GM23338 (cell line): ENCODE results near the gene SPATA13. TPM values are rescaled to one million over a fixed set of nuclear protein-coding genes. Genes with fewer than 3 reads are reported as not detected.

Experiments
- ATAC-seq: fragments of 200-7000 bp; cut with Tn5 transposase; 3 replicates; pipeline ENCODE4 v1.9.1; 2020
- DNase-seq: peaks from one replicate; pipeline ENCODE4 v3.0.0-alpha.2; 2015; ENCODE audit warnings: low spot score
- H2AFZ ChIP-seq: fragments of 200-600 bp; sonication (generic); 2 replicates; pipeline ENCODE4 v1.8.0; 2016; ENCODE audit warnings: antibody characterized with exemption, mild to moderate bottlenecking, moderate library complexity
- H3F3A ChIP-seq: fragments of 200-600 bp; sonication (generic); replicated peaks from 2 replicates; pipeline ENCODE4 v1.8.0; 2017; ENCODE audit warnings: antibody characterized with exemption, mixed run types, low read depth
- H3K27ac ChIP-seq: fragments of 200-600 bp; sonication (generic); 2 replicates; pipeline ENCODE4 v1.6.1; 2016; ENCODE audit warnings: low read depth
- H3K27me3 ChIP-seq: fragments of 200-600 bp; sonication (generic); 2 replicates; pipeline ENCODE4 v1.8.0; 2016; ENCODE audit warnings: mild to moderate bottlenecking, mixed run types, moderate library complexity; ENCODE audit not compliant: insufficient read depth
- H3K36me3 ChIP-seq: fragments of 200-600 bp; sonication (generic); 2 replicates; pipeline ENCODE4 v1.8.0; 2016; ENCODE audit warnings: mild to moderate bottlenecking; ENCODE audit not compliant: insufficient read depth
- H3K4me1 ChIP-seq: fragments of 200-600 bp; sonication (generic); 2 replicates; pipeline ENCODE4 v1.8.0; 2016; ENCODE audit warnings: mild to moderate bottlenecking, moderate library complexity; ENCODE audit not compliant: insufficient read depth
- H3K4me2 ChIP-seq: fragments of 200-600 bp; sonication (generic); 2 replicates; pipeline ENCODE4 v1.7.1; 2017; ENCODE audit warnings: mixed run types
- H3K4me3 ChIP-seq: fragments of 200-600 bp; sonication (generic); 2 replicates; pipeline ENCODE4 v1.6.1; 2016; ENCODE audit warnings: mixed run types
- H3K79me2 ChIP-seq: fragments of 200-600 bp; sonication (generic); replicated peaks from 2 replicates; pipeline ENCODE4 v1.8.0; 2017; ENCODE audit warnings: mild to moderate bottlenecking; ENCODE audit not compliant: insufficient read depth
- H3K9me2 ChIP-seq: fragments of 200-600 bp; sonication (generic); 2 replicates; pipeline ENCODE4 v1.8.0; 2017; ENCODE audit not compliant: insufficient read depth
- H4K20me1 ChIP-seq: fragments of 200-600 bp; sonication (generic); replicated peaks from 2 replicates; pipeline ENCODE4 v1.8.0; 2017; ENCODE audit warnings: mild to moderate bottlenecking; ENCODE audit not compliant: insufficient read depth
- H3K27ac Mint-ChIP-seq: 2 replicates; pipeline ENCODE4 v1.8.0; 2020; ENCODE audit warnings: inconsistent platforms, mild to moderate bottlenecking, moderate library complexity, mixed read lengths
- H3K27me3 Mint-ChIP-seq: 3 replicates; pipeline ENCODE4 v1.8.0; 2022; ENCODE audit warnings: low read depth, mild to moderate bottlenecking, moderate library complexity, mixed read lengths, inconsistent platforms; ENCODE audit not compliant: insufficient read depth, poor library complexity
- H3K36me3 Mint-ChIP-seq: 3 replicates; pipeline ENCODE4 v1.8.0; 2021; ENCODE audit warnings: low read depth, mild to moderate bottlenecking, inconsistent platforms, moderate library complexity, mixed read lengths
- H3K4me1 Mint-ChIP-seq: 3 replicates; pipeline ENCODE4 v1.8.0; 2020; ENCODE audit warnings: mild to moderate bottlenecking, inconsistent platforms, mixed read lengths
- H3K4me3 Mint-ChIP-seq: 3 replicates; pipeline ENCODE4 v1.8.0; 2021; ENCODE audit warnings: moderate library complexity, mild to moderate bottlenecking, inconsistent platforms, mixed read lengths
- H3K9me3 Mint-ChIP-seq: 3 replicates; pipeline ENCODE4 v1.8.0; 2020; ENCODE audit warnings: moderate library complexity, mild to moderate bottlenecking, inconsistent platforms, mixed read lengths
- CREB1 ChIP-seq: fragments of 250-450 bp; sonication (Bioruptor Pico); IDR thresholded peaks from 2 replicates; pipeline ENCODE4 v1.5.0; 2020; ENCODE audit warnings: low read depth, mild to moderate bottlenecking, moderate library complexity
- EZH2 ChIP-seq: fragments of 200-600 bp; sonication (generic); IDR thresholded peaks from one replicate; pipeline ENCODE4 v1.8.0; 2017; ENCODE audit warnings: antibody characterized with exemption, mild to moderate bottlenecking, low read depth; ENCODE audit not compliant: unreplicated experiment
- JUNB ChIP-seq: IDR thresholded peaks from one replicate; pipeline ENCODE4 v1.6.1; 2016; ENCODE audit warnings: antibody characterized with exemption; ENCODE audit not compliant: unreplicated experiment
- REST ChIP-seq: IDR thresholded peaks from one replicate; pipeline ENCODE4 v1.6.1; 2018; ENCODE audit warnings: antibody characterized with exemption; ENCODE audit not compliant: unreplicated experiment
- ZNF114 ChIP-seq: fragments of 250-450 bp; sonication (Bioruptor Pico); IDR thresholded peaks from 2 replicates; pipeline ENCODE4 v1.5.0; 2020; ENCODE audit warnings: mild to moderate bottlenecking, moderate library complexity
- ZNF331 ChIP-seq: fragments of 250-450 bp; sonication (Bioruptor Pico); IDR thresholded peaks from 2 replicates; pipeline ENCODE4 v1.5.0; 2020; ENCODE audit warnings: low read depth, mild to moderate bottlenecking, moderate library complexity
- polyA plus RNA-seq: library from polyadenylated mRNA; unstranded; fragments of >200 nt; fragmentation: Nextera tagmentation; extraction: Ambion mirVana; gene quantifications from 2 replicates; pipeline ENCODE4 v1.2.1, GENCODE V29; 2016
- total RNA-seq: library from RNA; depleted of rRNA; stranded (reverse); fragments of >200 nt; shearing (Covaris generic); gene quantifications from 2 replicates; pipeline ENCODE4 v1.2.3, GENCODE V29; 2014
- TF ChIP-seq, protein P1 (sequence below), 2 experiments: fragments of 200-600 bp in 1 of 2; sonication (generic) in 1 of 2; conservative IDR thresholded peaks; 2 replicates each; pipeline versions ENCODE4 v1.5.1 to v1.6.1; 2016 to 2017; ENCODE audit warnings: antibody characterized with exemption in 2 of 2, low read depth in 2 of 2, mild to moderate bottlenecking in 2 of 2, moderate library complexity in 1 of 2

The SPATA13 gene
- total and polyA plus RNA-seq, 2 experiments from 2014 or later, result 11.9 to 45.7 TPM

DNA sequence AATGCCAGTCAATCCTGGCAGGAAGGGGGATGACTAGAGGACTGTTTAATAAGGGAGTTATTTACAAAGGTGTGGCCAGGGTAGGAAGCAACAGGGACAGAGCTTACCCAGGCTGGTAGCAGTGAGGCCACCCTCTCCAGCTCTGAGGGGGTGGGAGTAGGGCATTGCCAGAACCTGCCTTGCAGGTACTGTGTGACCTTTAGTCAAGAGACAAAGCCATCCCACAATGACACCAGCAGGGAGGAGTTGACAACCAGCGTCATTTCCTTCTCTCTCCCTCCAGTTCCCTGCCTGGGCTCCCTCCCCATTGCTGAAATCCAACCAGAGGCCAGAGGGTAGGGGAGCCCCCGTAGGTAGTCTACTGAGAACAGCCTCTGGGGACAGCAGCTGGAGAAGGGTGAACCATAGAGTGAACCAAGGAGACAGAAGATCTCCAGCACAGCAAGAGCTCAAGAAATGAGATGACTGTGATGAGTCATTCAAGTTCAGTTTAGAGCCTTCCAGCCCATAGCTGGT lies 33.3 kb upstream of the SPATA13 start:
- H3F3A ChIP-seq, result no peaks in the 10 kb centered on the region
- peaks cover 3% of the 10 kb centered on the region; the same call in 1 of the 3 replicates for H3K36me3 Mint-ChIP-seq
- H3K27me3 ChIP-seq, result no peaks in the 10 kb centered on the region

More for the DNA sequence above, 33.3 kb upstream of the SPATA13 start:
- Histone ChIP-seq H2AFZ (peak overlapping the region; percentile 72; the same call in 1 of the 2 replicates), H4K20me1 (no peaks in the 10 kb centered on the region), H3K27ac (no peak overlapping the region), H3K36me3 (no peaks in the 10 kb centered on the region; the same call in 1 of the 2 replicates), H3K4me1 (peaks cover 5% of the 10 kb centered on the region; the same call in 1 of the 2 replicates), H3K4me2 (no peak overlapping the region), H3K79me2 (no peaks in the 10 kb centered on the region), H3K4me3 (no peak overlapping the region), H3K9me2 (peaks cover 10% of the 10 kb centered on the region; the same call in 1 of the 2 replicates)
- Mint-ChIP-seq H3K4me1 (peaks cover 25% of the 10 kb centered on the region), H3K27ac (no peak overlapping the region), H3K27me3 (peaks cover 2% of the 10 kb centered on the region), H3K4me3 (no peak overlapping the region), H3K9me3 (peaks cover 13% of the 10 kb centered on the region)
- DNase-seq, result no peak
- TF ChIP-seq ZNF331 (CRISPR knock-in tag) (no peak), JUNB (no peak), CREB1 (CRISPR knock-in tag) (no peak), EZH2 (no peak), REST (no peak), ZNF114 (CRISPR knock-in tag) (no peak)
- TF ChIP-seq, protein P1, sequence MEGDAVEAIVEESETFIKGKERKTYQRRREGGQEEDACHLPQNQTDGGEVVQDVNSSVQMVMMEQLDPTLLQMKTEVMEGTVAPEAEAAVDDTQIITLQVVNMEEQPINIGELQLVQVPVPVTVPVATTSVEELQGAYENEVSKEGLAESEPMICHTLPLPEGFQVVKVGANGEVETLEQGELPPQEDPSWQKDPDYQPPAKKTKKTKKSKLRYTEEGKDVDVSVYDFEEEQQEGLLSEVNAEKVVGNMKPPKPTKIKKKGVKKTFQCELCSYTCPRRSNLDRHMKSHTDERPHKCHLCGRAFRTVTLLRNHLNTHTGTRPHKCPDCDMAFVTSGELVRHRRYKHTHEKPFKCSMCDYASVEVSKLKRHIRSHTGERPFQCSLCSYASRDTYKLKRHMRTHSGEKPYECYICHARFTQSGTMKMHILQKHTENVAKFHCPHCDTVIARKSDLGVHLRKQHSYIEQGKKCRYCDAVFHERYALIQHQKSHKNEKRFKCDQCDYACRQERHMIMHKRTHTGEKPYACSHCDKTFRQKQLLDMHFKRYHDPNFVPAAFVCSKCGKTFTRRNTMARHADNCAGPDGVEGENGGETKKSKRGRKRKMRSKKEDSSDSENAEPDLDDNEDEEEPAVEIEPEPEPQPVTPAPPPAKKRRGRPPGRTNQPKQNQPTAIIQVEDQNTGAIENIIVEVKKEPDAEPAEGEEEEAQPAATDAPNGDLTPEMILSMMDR (conservative IDR thresholded peaks at IDR 0.05; ENCODE audit: low read depth in 2 of 2), result no peak
- no peak for ATAC-seq
